Nephron (organoid): ENCODE data around the gene DLGAP4.

Experiments used
- H3K27ac Mint-ChIP-seq, 3 experiments: 2 replicates each; pipeline ENCODE4 v1.8.0; 2020; ENCODE audit warnings: mixed read lengths in 3 of 3, mild to moderate bottlenecking in 2 of 3, moderate library complexity in 1 of 3
- H3K27me3 Mint-ChIP-seq: 2 replicates; pipeline ENCODE4 v1.8.0; 2021; ENCODE audit warnings: low read depth, mild to moderate bottlenecking, moderate library complexity, mixed read lengths
- H3K36me3 Mint-ChIP-seq: 2 replicates; pipeline ENCODE4 v1.8.0; 2020; ENCODE audit warnings: low read depth, mixed read lengths
- H3K4me1 Mint-ChIP-seq: 2 replicates; pipeline ENCODE4 v1.8.0; 2020; ENCODE audit warnings: mixed read lengths
- H3K4me3 Mint-ChIP-seq, 3 experiments: 2 replicates each; pipeline ENCODE4 v1.8.0; 2020; ENCODE audit warnings: mild to moderate bottlenecking in 3 of 3, mixed read lengths in 3 of 3, moderate library complexity in 2 of 3
- H3K9me3 Mint-ChIP-seq: 2 replicates; pipeline ENCODE4 v1.8.0; 2020; ENCODE audit warnings: mixed read lengths
- CTCF ChIP-seq, 3 experiments: fragments of 200-600 bp; sonication (generic); IDR thresholded peaks; one replicate each; pipeline ENCODE4 v1.5.0; 2021; ENCODE audit warnings: antibody characterized with exemption in 3 of 3; ENCODE audit not compliant: unreplicated experiment in 3 of 3

The DLGAP4 gene

GRCh38 chr20:36493801-36494114, 187.6 kb downstream of the DLGAP4 start:
- Mint-ChIP-seq H3K36me3 (peaks cover 19% of the 10 kb centered on the region), H3K27me3 (no peaks in the 10 kb centered on the region), H3K4me3 (no peak overlapping the region), H3K27ac (peak overlapping the region in 2 of 3 experiments; percentile 40 to 57), H3K9me3 (no peaks in the 10 kb centered on the region), H3K4me1 (peaks cover 29% of the 10 kb centered on the region)
- no peak for TF ChIP-seq CTCF (IDR thresholded peaks at IDR 0.05; ENCODE audit: unreplicated experiment in 3 of 3)

GRCh38 chr20:36496707-36497669, 190.8 kb downstream of the DLGAP4 start:
- Mint-ChIP-seq H3K27ac (no peak overlapping the region), H3K36me3 (peaks cover 42% of the 10 kb centered on the region), H3K27me3 (no peaks in the 10 kb centered on the region), H3K4me1 (peaks cover 5% of the 10 kb centered on the region), H3K4me3 (no peak overlapping the region), H3K9me3 (no peaks in the 10 kb centered on the region)
- no peak for TF ChIP-seq CTCF (IDR thresholded peaks at IDR 0.05; ENCODE audit: unreplicated experiment in 3 of 3)

- H3K4me1 Mint-ChIP-seq, result peaks cover 4% of the 10 kb centered on the region
- H3K27ac Mint-ChIP-seq, result no peak overlapping the region
Measured at GRCh38 chr20:36497856-36498255, 191.7 kb downstream of the DLGAP4 start.

GRCh38 chr20:36498386-36499179, 192.4 kb downstream of the DLGAP4 start:
- H3K36me3 Mint-ChIP-seq, result peaks cover 50% of the 10 kb centered on the region
- peaks cover 4% of the 10 kb centered on the region for H3K4me1 Mint-ChIP-seq
- no peak overlapping the region for H3K4me3 Mint-ChIP-seq
- no peaks in the 10 kb centered on the region for H3K27me3 Mint-ChIP-seq
- no peaks in the 10 kb centered on the region for H3K9me3 Mint-ChIP-seq
- H3K27ac Mint-ChIP-seq, result no peak overlapping the region
- no peak for TF ChIP-seq CTCF (IDR thresholded peaks at IDR 0.05; ENCODE audit: unreplicated experiment in 3 of 3)

More at GRCh38 chr20:36497856-36498255, 191.7 kb downstream of the DLGAP4 start:
- Mint-ChIP-seq H3K27me3 (no peaks in the 10 kb centered on the region), H3K4me3 (no peak overlapping the region), H3K9me3 (no peaks in the 10 kb centered on the region), H3K36me3 (peaks cover 46% of the 10 kb centered on the region)
- TF ChIP-seq CTCF (IDR thresholded peaks at IDR 0.05; ENCODE audit: unreplicated experiment in 3 of 3), result no peak

- Mint-ChIP-seq H3K27me3 (no peaks in the 10 kb centered on the region), H3K9me3 (no peaks in the 10 kb centered on the region), H3K36me3 (peaks cover 53% of the 10 kb centered on the region), H3K4me3 (no peak overlapping the region), H3K4me1 (no peaks in the 10 kb centered on the region), H3K27ac (no peak overlapping the region)
- TF ChIP-seq CTCF (IDR thresholded peaks at IDR 0.05; ENCODE audit: unreplicated experiment in 3 of 3), result no peak
Measured at GRCh38 chr20:36499211-36499610, 193.1 kb downstream of the DLGAP4 start.
